PFSK-1 (cell line): ENCODE results near the gene DLGAP1.

Source experiments
- FOXP2 ChIP-seq: optimal IDR thresholded peaks from 2 replicates; pipeline ENCODE3; 2011; ENCODE audit warnings: borderline replicate concordance, control low read depth, inconsistent platforms; ENCODE audit not compliant: insufficient read depth; ENCODE audit errors: extremely low read length, extremely low read depth
- POLR2AphosphoS5 ChIP-seq: IDR thresholded peaks from 2 replicates; pipeline ENCODE4 v1.6.1; 2012; ENCODE audit warnings: low read depth, mild to moderate bottlenecking, control low read depth, low read length, moderate library complexity
- REST ChIP-seq, 2 experiments: IDR thresholded peaks; 2 replicates each; pipeline versions ENCODE4 v1.6.1 to v1.8.0; 2011 to 2012; ENCODE audit warnings: low read depth in 2 of 2, low read length in 2 of 2, control low read depth in 1 of 2, inconsistent platforms in 1 of 2, mild to moderate bottlenecking in 1 of 2, moderate library complexity in 1 of 2; ENCODE audit not compliant: insufficient read depth in 1 of 2
- SIN3A ChIP-seq: IDR thresholded peaks from 2 replicates; pipeline ENCODE4 v1.6.1; 2012; ENCODE audit warnings: mild to moderate bottlenecking, low read length, moderate library complexity, borderline replicate concordance; ENCODE audit not compliant: insufficient read depth
- TAF1 ChIP-seq: IDR thresholded peaks from 2 replicates; pipeline ENCODE4 v1.6.1; 2012; ENCODE audit warnings: low read length, control low read depth, borderline replicate concordance; ENCODE audit not compliant: insufficient read depth

Gene DLGAP1

DNA sequence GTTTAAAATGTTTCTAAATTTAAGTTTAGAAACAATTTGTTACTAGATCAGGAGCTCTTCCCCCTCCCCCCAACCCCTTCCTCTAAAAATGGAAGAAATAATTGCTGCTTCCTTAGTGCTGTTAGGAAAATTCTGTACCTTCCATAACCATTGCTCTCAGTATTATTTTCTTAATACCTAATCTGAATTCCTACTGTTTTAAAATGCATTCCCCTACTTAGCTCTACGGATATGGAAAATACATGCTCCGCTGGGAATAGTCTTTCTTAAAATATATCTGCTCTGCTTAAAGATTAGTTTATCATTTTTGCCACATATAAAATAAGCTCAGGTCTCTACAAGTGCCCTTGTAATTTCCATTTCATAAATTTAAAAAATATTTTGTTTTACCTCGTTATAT lies 789.9 kb downstream of the DLGAP1 start:
- TF ChIP-seq FOXP2: no peak
- TF ChIP-seq REST (IDR thresholded peaks at IDR 0.05; ENCODE audit: insufficient read depth in 1 of 2, low read depth in 2 of 2, low read length in 2 of 2): no peak
- no peak for TF ChIP-seq POLR2AphosphoS5
- TF ChIP-seq TAF1: no peak
- no peak for TF ChIP-seq SIN3A

DNA sequence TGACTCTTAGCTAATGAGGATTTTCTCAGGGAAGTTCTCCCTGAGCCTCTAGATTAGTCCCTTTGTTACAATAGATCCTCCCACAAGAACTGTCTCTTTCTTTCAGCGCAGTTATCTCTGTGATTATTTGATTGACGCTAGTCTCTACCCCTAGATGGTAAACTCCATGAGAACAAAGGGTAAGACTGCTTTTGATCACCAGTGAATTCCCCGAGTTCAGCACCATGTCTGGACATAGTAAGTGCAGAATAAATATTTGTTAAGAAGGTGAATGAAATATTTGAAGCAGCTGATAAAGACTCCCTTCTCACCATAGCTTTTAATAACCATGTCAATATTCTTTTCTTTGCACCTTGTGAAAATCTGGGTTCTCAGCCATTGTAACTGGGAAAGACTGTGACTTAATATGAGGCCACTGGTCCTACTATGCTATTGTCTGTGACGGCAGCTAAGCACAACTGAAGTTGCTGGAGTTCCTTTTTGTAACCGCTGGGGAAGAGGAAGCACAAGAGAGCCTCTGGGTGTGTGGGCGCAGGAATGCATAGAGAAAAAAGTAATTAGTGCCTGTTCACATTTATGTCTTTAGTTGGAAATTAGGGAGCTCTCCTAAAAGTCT lies 790.4 kb downstream of the DLGAP1 start:
- no peak for TF ChIP-seq POLR2AphosphoS5
- TF ChIP-seq TAF1: no peak
- TF ChIP-seq FOXP2: no peak
- no peak for TF ChIP-seq SIN3A

DNA sequence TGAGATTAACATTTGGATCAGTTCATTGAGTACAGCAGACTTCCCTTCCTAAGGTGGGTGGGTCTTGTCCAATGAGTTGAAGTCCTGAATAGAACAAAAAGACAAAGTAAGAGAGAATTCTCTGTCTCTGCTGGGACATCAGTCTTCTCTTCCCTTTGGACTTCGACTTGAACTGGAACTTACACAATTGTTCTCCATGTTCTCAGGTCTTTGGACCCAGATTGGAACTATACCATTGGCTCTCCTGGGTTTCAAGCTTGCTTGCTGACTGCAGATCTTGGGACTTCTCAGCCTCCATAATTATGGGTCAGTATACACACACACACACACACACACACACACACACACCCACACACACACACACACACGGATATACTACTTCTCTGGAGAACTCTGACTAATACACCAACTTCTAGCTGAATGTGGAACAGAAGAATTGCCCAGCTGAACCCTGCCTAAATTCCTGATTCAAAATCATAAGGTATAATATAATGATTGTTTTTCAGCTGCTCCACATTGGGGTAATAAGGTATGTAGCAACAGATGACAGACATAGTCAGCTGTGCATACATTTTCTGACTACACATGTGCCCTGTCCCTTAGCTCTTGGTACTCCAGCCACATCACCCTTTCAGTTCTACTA lies 791.1 kb downstream of the DLGAP1 start:
- TF ChIP-seq REST (IDR thresholded peaks at IDR 0.05; ENCODE audit: insufficient read depth in 1 of 2, low read depth in 2 of 2, low read length in 2 of 2): no peak
- no peak for TF ChIP-seq FOXP2
- no peak for TF ChIP-seq TAF1
- no peak for TF ChIP-seq SIN3A
- no peak for TF ChIP-seq POLR2AphosphoS5

DNA sequence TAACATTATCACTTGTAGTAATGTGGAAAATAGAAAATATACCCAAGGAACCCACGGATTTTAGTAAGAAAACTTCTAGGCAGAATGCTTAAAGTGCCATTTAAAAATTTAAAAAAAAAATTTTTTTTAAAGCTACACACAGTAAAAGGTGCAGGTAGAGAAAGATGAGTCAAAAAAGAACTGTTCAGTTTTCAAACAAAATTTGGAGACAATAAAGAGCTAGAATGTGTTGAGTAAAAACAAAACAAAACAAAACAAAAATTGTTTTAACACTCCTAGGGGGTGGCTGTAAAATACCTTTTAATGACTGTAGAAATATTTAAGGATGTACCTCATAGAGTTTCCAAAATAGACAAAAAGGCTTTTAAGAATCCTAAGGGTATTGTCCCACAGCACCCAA lies 793.1 kb downstream of the DLGAP1 start:
- TF ChIP-seq SIN3A (no peak), POLR2AphosphoS5 (no peak), FOXP2 (no peak), TAF1 (no peak), REST (IDR thresholded peaks at IDR 0.05; ENCODE audit: insufficient read depth in 1 of 2, low read depth in 2 of 2, low read length in 2 of 2) (no peak)

DNA sequence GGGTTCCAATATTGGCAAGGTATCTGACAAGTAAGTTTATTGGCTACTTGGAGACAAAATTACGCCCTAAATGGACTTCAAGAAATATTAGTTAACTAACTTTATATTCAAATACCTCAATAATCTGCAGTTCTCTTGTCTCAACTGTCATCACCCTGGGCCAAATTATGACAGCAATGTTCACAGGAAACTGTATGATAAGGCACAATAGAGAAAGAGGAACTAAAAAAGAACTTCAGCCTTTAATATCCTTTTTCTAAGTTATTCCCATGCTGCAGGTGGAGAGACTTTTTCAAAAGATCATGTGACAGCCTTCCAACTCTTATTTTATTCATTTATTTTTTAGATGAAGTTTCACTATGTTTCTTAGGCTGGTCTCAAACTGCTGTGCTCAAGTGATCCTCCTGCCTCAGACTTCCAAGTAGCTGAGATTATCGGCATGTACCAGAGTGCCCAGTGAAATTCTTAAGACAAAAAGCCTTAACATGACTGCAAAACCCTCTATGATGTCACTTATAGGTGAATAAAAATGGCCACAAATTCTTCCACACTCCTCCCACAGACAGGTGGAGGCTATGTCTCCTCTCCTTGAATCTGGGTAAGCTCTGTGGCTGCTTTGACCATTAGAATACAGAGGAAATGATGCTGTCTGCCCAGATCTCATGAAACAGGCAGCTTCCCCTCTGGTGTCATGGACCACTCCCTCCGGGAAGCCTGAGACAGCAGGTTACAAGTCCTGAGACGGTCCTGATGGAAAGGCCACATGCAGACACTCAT lies 794.2 kb downstream of the DLGAP1 start:
- no peak for TF ChIP-seq REST (IDR thresholded peaks at IDR 0.05; ENCODE audit: insufficient read depth in 1 of 2, low read depth in 2 of 2, low read length in 2 of 2)
- no peak for TF ChIP-seq TAF1
- TF ChIP-seq POLR2AphosphoS5: no peak
- no peak for TF ChIP-seq SIN3A
- TF ChIP-seq FOXP2: no peak
